RPMI8226 (cell line): ENCODE measurements around the gene SEBOX.
A peak's percentile ranks its signal among the peaks of the same experiment; 100 is the strongest.

Source experiments
- DNase-seq: peaks from one replicate; pipeline ENCODE4 v3.0.0-alpha.2; 2015

SEBOX gene

GRCh38 chr17:28364665-28365363, at the start of gene SEBOX:
SEBOX (minus strand) TSS chr17:28365199; CDS start chr17:28365151, 48 bp downstream.
- DNase-seq: no peak

GRCh38 chr17:28413804-28414203, 48.8 kb upstream of the SEBOX start:
- no peak for DNase-seq

GRCh38 chr17:28412099-28412498, 47.1 kb upstream of the SEBOX start:
- DNase-seq: no peak

- DNase-seq: no peak
These were observed 42.9 kb upstream of the SEBOX start for GRCh38 chr17:28407974-28408306.

GRCh38 chr17:28407130-28407973, 42.4 kb upstream of the SEBOX start:
- no peak for DNase-seq

- DNase-seq: no peak
These were observed 41.4 kb upstream of the SEBOX start for GRCh38 chr17:28406473-28406814.

- peak; percentile 73 for DNase-seq
These were observed 40.9 kb upstream of the SEBOX start, which contains the start of gene SLC46A1 for GRCh38 chr17:28405632-28406472. SLC46A1 (minus strand) TSS chr17:28406212; CDS start chr17:28406114, 98 bp downstream.

GRCh38 chr17:28404812-28405570, 40.0 kb upstream of the SEBOX start:
- DNase-seq: no peak

- no peak for DNase-seq
These were observed 39.4 kb upstream of the SEBOX start for GRCh38 chr17:28404461-28404811.

- no peak for DNase-seq
These were observed 39.0 kb upstream of the SEBOX start for GRCh38 chr17:28404007-28404406.

GRCh38 chr17:28402844-28403243, 37.8 kb upstream of the SEBOX start:
- DNase-seq: no peak

GRCh38 chr17:28402224-28402630, 37.2 kb upstream of the SEBOX start:
- no peak for DNase-seq

GRCh38 chr17:28399808-28400207, 34.8 kb upstream of the SEBOX start:
- no peak for DNase-seq

GRCh38 chr17:28398280-28398981, 33.4 kb upstream of the SEBOX start:
- no peak for DNase-seq

GRCh38 chr17:28397687-28398279, 32.8 kb upstream of the SEBOX start:
- DNase-seq: no peak

GRCh38 chr17:28397275-28397674, 32.3 kb upstream of the SEBOX start:
- no peak for DNase-seq

GRCh38 chr17:28396635-28397239, 31.7 kb upstream of the SEBOX start:
- DNase-seq: no peak

- DNase-seq: no peak
These were observed 31.0 kb upstream of the SEBOX start for GRCh38 chr17:28395968-28396367.

GRCh38 chr17:28395426-28395825, 30.4 kb upstream of the SEBOX start:
- DNase-seq: no peak

- DNase-seq: no peak
These were observed 29.5 kb upstream of the SEBOX start for GRCh38 chr17:28394337-28395116.
